GM19455 (cell line): ENCODE measurements around the gene YIF1B.

Experiments used
- ATAC-seq: cut with Tn5 transposase; IDR thresholded peaks from one replicate; pipeline ENCODE4 v1.9.1; 2021; ENCODE audit not compliant: unreplicated experiment

Gene YIF1B

DNA sequence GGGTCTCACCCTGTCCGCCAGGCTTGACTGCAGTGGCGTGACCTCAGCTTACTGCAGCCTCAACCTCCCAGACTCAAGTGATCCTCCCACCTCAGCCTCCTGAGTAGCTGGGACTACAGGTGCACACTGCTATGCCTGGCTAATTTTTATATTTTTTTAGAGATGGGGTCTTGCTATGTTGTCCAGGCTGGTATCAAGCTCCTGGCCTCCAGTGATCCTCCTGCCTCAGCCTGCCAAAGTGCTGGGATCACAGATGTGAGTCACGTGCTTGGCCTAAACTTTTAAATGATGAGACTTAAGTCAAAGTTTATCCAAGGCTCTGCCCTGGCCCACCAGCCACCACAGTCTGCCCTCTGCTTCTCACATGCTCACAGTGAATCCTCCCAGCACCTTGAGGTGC, 9.5 kb downstream of the YIF1B start:
- ATAC-seq = no peak

DNA sequence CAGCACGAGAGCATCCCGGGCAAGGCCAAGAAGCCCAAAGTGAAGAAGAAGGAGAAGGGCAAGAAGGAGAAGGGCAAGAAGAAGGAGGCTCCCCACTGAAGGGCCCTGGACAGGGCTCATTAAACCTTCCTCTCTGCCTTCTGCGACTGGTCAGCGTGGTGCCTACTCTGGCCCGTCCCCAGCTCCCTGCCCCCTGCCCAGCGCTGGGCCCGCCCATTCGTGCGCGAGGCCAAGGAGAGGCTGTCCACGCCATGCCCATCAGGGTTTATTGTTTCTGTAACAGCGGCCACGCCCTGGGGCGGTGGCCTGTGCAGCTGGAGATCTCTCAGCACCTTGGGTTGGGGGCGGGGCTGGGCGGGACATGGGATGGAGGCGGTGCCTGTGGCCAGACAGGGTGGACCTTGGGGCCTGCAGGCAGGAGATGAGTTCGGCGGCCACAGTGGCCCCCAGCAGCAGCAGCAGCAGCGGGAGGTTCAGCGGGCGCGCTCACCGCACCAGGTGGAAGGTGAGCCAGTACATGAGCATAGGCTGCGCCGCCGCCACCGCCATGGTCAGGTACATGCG, 10.8 kb downstream of the YIF1B start:
- ATAC-seq = no peak

DNA sequence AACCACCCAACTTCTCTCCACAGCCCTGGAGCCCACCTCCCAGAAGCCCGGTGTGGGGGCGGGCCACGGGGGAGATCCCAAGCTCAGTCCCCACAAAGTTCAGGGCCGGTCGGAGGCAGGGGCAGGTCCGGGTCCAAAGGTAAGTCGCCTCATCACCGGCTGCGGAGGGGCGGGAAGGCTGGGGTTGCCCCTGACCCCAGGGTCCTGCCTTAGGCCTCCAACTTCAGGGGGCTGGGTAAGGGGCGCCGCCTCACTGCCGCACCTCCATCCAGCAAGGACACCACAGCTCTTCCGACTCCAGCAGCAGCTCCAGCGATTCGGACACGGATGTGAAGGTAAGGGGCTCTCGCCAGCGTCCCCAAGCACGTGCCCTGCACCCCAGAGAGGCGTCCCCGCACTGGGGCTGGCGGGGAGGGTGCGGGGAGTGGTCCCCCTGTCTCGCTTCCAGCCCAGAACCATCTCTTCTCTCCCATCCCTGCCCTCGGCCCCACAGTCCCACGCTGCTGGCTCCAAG, 11.3 kb downstream of the YIF1B start:
- ATAC-seq = no peak

DNA sequence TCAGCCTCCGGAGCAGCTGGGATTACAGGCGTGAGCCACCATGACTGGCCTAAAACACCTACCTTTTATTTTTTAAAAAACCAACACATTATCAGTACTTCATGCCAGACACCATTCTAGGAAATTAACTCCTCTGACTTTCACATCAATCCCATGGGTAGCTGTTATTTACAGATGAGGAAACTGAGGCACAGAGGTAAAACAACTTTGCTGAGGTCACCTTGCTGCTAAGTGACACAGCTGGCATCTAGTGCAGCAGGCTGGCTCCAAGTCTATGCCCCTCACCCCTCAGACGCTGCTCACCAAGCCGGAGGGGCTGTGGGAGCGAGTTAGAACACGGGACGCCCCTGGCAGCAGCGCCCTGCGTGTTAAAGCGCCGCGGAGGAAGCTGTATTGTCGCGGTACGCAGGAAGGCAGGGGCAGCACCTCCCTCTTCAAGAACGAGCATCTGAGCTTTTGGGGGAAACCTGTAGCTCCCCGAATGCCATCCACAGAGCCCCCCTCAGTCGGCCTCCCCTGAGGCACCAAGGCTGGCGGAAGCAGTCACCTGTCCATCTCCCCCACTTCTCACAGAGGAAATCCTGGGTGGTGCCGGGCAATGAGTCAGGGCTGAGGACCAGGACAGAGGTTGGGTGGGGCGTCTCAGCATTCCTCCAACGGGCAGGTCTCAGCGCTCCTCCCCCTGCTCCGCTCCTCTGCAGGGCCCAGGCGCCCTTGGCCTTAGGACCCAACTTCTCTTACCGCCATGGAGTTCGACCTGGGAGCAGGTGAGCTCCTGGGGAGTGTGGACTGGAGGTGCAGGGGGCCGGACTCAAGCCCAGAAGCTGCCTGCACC, 12.0 kb downstream of the YIF1B start, which contains the start of gene C19orf33:
C19orf33 (plus strand) TSS at position 735 of the 835 bp plus-strand sequence; CDS start at position 746, 11 bp downstream.
- ATAC-seq = no peak

DNA sequence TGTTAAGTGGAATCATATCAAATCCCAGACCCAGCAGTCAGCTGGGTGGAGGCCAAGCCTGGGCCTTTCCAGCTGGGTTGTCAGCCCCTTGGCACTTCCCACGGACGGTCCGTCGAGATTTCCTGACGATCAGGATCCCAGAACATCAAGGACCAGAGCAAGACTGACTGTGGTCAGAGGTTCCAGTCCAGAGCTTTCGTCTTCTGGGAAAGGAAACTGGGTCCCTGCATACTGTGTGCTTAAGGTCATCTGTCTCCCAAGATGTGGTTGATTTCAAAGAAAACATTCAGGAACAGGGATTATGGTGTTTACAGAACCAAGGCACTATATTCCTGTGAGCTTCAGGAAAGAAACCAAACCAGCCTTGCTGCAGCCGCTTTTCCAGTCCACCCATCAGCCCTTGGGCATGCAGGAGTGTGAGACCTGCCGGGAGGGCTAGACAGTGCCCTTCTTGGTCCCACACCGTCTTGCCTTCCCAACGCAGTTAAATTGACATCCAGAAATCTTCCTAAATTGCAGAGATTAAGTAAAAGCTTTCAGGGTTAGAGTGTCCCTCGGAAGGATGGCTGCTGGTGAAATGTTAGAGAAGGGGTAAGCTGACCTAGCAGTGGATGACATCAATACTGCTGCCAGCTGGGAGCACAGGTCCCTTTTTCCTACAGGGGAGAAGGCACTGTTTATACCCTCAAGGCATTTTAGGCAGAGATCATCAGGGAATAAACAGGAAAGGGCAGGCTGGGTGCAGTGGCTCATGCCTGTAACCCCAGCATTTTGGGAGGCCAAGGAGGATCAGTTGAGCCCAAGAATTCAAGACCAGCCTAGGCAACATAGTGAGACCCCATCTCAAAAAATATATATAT, 16.7 kb downstream of the YIF1B start:
- ATAC-seq = no peak

DNA sequence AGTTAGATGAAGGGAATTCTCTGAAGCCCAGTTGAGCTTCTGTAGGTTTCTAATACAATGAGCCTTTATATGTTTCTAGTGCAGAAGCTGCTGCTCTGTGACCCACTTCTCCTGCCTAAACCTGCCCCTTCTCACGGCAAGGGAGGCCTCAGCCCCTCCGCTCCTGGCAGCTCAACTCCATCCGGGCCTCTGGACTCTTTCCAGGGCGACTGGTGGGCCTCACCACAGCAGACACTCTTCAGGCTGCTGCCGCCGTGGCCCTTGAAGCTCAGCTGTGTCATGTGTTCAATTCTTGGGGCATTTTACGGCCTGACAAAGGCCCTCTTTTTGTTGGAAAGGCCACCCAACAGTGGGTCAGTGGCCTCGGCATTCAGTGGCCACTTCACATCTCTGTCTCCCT, 21.7 kb downstream of the YIF1B start:
- no peak for ATAC-seq

DNA sequence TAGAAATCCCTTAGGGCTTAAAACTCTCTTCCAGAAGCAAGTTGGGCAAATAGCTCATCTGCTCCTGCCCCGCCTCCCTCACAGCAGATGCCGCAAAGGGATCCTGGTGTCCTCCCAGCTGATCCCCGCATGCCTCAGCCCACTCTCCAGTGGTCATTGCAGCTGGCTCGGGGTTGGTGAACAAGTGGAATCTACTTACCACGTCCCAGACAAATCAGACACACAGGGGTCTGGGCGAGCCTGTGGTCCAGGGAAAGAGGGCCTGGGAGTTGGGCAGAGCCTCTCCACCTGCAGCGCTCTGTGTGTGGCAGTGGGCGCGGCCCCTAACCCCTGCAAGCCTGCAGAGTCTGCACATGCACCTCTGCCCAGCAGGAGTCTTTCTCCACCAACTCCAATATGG, 22.5 kb downstream of the YIF1B start:
- no peak for ATAC-seq

DNA sequence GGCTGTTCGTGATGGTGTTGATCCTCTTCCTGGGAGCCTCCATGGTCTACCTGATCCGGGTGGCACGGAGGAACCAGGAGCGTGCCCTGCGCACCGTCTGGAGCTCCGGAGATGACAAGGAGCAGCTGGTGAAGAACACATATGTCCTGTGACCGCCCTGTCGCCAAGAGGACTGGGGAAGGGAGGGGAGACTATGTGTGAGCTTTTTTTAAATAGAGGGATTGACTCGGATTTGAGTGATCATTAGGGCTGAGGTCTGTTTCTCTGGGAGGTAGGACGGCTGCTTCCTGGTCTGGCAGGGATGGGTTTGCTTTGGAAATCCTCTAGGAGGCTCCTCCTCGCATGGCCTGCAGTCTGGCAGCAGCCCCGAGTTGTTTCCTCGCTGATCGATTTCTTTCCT, 23.9 kb downstream of the YIF1B start:
- ATAC-seq = no peak

DNA sequence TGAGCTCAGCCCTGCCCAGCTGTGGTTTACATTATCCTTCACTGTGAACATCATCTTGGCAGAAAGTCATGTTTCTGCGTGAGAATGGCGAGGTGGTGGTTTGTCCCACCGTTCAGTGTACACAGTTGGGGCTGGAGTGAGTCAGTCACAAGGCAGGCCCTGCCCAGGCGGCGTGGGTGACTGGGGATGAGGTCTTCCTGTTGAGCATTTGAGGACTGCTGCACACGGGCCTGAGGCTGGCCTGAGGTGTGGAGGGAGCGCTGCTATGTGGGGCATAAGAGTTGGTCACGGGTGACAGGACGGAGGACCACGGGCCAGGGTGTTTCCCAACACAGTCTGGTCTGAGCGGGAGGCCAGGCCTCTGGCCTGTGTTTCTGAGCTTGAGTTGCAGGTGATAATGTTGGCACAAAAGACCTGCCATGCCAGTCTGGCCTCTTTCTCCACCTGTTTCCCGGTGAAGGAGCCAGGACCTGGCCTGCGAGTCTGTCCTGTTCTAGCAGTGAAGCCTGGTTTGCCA, 25.1 kb downstream of the YIF1B start:
- no peak for ATAC-seq

DNA sequence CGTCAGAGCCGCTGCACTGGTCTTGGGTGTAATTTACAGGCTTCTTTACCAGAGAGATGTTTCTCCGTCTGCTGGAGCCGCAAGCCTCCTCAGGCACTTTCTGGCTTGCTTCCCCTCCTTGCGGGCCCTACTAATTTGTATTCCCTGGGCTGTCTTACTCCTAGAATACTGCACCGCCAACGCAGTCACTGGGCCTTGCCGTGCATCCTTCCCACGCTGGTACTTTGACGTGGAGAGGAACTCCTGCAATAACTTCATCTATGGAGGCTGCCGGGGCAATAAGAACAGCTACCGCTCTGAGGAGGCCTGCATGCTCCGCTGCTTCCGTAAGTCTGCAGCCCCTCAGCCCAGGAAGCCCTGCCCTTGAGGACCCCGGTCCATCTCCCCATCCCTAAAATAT, 25.8 kb downstream of the YIF1B start:
- ATAC-seq = no peak

DNA sequence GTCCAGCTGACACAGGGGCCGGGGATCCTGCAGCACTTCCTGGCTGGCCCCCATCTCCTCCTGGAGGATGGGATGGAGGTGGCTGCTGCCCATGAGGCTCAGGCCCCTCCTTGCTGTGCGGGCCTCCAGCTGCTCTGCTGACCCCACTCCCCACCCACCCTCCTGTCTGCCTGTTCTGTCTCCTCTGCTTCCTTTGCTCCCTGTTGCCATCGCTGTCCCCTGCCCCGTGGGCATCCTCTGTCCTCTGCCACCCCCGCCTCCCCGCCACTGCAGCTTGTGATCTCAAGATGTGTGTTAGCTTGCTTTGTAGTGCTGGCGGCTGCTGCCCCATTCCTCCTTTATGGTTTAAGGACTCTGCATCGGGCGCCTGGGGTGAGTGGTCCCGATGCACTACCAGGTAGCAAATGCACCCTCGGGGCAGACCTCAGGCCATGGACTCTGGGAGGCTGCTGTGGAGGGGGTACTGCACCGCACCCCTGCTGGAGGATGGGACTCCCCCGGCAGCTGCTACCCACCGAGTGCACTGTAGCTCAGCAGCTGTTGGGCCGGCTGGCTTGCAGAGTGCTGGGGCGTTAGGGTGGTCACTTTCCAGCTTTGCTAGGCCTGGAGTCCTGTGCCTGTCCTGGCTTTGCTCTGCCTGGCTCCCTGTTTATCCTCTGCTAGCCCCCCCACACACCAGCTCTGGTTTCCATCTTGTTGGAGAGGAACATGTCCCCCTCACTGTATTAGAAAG, 27.5 kb downstream of the YIF1B start:
- no peak for ATAC-seq

DNA sequence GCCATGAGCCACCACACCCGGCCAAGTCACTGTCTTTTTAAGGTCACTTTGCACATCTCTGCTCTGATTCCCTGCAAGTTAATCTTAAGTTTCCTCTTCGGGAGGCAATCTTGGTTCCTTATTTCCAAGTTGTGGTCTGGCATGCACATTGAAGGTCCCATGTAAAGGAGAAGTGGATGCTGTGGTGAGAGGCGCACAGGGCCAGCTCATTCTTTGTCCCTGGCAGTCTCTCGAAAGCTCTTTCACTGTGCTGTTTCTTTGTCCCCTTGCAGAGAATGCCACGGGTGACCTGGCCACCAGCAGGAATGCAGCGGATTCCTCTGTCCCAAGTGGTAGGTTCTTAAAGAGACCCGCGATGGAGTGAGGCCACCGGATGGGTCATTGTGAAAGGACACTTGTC, 28.1 kb downstream of the YIF1B start:
- no peak for ATAC-seq

DNA sequence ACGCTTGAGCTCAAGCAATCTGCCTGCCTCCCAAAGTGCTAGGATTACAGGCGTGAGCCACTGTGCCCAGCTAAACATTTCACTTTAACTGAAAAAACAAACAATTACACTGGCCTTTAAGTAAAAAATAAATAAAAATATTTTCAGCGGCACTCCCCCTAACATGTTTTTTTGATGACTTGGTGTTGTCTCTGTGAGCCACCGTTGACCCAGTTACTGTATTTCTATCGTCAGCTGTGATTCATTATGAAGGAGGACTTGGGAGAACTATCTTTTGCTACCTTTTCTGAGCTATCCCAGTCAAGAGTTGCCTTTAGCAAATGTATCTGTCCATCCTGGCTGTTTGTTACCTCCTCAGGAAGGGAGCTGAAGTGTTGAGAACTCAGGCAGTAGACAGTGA, 30.2 kb downstream of the YIF1B start:
- ATAC-seq = no peak

DNA sequence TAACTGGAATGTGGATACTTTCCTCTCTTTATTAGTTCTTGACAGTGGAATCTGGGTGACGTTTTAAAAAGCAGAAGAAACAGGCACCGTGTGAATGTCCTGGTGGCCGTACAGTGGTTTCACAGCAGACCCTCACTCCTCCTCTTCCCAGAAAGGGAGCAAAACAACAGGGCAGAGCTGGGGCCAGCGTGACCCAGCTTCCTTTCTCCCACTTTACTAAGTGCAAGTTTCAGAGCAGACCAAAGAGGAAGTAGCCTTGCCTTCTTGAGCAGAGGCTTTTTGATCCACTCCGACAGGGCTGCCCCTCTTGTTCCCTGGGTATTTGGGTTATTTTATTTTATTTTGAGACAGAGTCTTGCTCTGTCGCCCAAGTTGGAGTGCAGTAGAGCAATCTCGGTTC, 31.3 kb downstream of the YIF1B start:
- no peak for ATAC-seq

DNA sequence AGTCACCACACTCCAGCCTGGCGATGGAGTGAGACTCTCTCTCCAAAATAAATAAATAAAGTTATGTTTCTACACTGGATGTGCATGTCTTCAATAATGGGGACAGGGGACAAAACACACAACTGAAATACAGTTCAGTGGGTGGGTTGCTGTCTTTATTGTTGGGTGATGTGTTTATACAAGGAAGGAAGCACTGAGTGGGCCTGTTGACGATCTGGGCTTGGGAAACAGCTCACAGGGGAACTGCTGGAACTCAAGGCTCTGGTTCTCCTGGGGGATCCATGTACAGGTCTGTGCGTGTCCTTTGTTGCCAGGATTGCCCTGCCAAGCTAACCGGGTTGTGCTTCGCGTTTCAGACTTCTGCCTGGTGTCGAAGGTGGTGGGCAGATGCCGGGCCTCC, 32.5 kb downstream of the YIF1B start:
- ATAC-seq = no peak

DNA sequence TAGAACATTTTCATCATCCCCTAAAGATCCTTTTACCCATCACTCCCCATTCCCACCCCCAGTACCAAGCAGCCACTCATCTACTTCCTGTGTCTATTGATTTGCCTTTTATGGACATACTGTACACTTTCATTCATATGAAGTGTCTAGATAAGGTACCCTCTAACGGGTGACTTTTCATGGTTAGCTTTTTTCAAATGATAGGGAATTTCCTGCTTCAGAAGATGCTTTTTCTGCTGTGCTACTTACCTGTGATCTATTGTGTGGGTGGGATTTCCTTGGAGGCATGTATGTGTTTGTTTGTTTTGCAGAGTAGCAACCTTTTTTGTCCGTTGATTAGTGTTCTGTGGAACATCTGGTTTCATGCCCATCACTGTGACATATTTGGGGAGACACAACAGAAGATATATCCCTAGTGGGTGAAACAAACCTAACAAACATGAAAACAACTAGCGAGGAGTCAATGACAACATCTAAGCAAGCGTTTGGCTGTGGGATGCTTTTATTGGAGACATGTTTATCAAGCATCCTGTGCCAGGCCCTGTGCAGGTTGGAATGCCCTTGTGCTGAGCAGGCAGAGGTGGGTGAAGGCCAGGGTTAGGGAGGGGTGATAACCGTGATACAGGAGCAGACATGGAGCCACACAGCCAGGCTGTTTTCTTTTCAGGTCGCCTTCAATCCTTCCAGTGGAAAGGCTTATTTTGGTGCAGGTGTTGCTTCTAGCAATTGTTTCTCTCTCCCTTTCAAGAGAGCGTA, 33.8 kb downstream of the YIF1B start:
- ATAC-seq = no peak

DNA sequence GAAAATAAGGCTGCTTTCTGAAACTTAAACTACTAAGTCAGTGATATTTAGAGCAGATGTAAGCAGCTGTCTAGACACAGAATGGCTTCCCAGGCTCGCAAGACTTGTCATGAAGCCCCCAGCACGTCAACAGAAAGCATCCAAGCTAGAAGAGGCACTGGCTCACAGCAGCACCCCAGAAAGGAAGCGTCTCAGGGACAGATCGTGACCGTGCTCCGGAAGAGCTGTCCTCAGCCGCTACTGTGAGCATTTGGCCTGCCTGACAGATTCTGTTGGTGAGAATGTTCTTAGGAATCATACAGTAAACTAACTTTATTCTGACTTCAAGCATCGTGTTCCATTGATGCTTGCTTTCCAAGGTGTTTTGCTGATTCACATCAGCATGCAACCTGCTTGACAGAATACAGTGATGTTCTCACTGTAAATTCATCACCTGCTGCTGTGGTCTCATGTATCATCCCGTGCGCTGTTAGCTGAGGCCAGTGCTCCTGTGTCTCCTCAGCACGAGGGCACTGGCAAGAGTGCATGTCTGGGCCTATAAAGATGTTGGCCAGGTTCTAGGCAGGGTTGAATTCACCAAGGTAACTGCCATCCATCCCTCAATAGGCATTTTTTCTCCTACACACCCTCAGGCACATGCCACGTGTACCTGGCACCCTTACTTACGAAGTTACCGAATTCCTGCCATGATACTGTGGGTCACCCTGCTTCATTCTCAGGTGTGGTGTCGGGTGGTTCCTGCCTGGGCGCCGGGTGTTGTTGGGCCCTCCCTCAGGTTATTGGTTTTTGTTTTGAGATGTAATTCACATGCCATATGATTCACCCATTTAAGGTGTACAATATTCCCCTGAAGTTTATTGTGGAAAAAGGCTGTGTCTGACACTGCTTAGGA, 35.5 kb downstream of the YIF1B start:
- ATAC-seq = no peak

DNA sequence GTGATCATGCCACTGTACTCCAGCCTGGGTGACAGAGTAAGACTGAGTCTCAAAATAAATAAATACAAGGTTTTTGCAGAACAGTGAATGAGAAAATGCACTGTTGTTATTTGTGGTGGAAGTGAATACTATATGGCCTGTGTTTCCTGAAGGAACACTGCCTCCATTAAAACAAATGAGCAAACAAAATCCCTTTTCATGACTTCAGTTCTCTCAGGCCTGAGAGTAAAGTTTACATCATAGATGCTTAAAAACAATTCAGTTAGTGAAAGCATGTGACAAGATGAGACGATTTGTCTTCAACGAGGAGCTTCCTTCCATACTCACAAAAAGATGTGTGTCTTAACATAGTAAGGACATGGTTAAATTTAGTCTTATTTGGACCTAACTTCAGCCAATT, 37.0 kb downstream of the YIF1B start:
- ATAC-seq = no peak
